HEK293 (cell line): ENCODE data around the gene CCDC50.

Experiments used
- BCL11A ChIP-seq: fragments of 450-650 bp; formaldehyde crosslinking; IDR thresholded peaks from 2 replicates; pipeline ENCODE4 v1.5.1; 2016; ENCODE audit warnings: low read depth, missing biosample characterization, missing genetic modification characterization
- CTCF ChIP-seq: fragments of 450-650 bp; formaldehyde crosslinking; IDR thresholded peaks from 2 replicates; pipeline ENCODE4 v1.5.1; 2016; ENCODE audit warnings: missing biosample characterization, missing genetic modification characterization
- SP3 ChIP-seq: fragments of 450-650 bp; formaldehyde crosslinking; IDR thresholded peaks from 2 replicates; pipeline ENCODE4 v1.5.1; 2016; ENCODE audit warnings: missing biosample characterization, missing genetic modification characterization
- TCF7L2 ChIP-seq: IDR thresholded peaks from 2 replicates; pipeline ENCODE4 v1.6.1; 2011; ENCODE audit warnings: low read depth, mild to moderate bottlenecking, inconsistent platforms, low read length, moderate library complexity, borderline replicate concordance
- ZBTB26 ChIP-seq: fragments of 450-650 bp; formaldehyde crosslinking; optimal IDR thresholded peaks from 2 replicates; pipeline ENCODE3; 2016; ENCODE audit warnings: missing biosample characterization, mild to moderate bottlenecking, missing genetic modification characterization
- ZFP41 ChIP-seq: fragments of 450-650 bp; formaldehyde crosslinking; IDR thresholded peaks from 2 replicates; pipeline ENCODE4 v1.5.1; 2016; ENCODE audit warnings: missing biosample characterization, missing genetic modification characterization, borderline replicate concordance
- ZNF19 ChIP-seq: fragments of 450-650 bp; formaldehyde crosslinking; IDR thresholded peaks from 2 replicates; pipeline ENCODE4; 2016; ENCODE audit warnings: missing biosample characterization, missing genetic modification characterization, low read depth
- ZNF398 ChIP-seq: fragments of 450-650 bp; formaldehyde crosslinking; IDR thresholded peaks from 2 replicates; pipeline ENCODE4 v1.5.1; 2017; ENCODE audit warnings: missing biosample characterization, missing genetic modification characterization
- ZNF48 ChIP-seq: fragments of 450-650 bp; formaldehyde crosslinking; IDR thresholded peaks from 2 replicates; pipeline ENCODE4 v1.5.1; 2016; ENCODE audit warnings: missing biosample characterization, missing genetic modification characterization
- TF ChIP-seq, protein P1 (sequence below): fragments of 450-650 bp; formaldehyde crosslinking; IDR thresholded peaks from 2 replicates; pipeline ENCODE4 v1.5.1; 2016; ENCODE audit warnings: missing biosample characterization, missing genetic modification characterization
- TF ChIP-seq, protein P2 (sequence below): fragments of 450-650 bp; formaldehyde crosslinking; IDR thresholded peaks from 2 replicates; pipeline ENCODE4 v1.5.1; 2016; ENCODE audit warnings: missing biosample characterization, missing genetic modification characterization, low read depth

GRCh38 chr3:191283400-191283799 lies 45.8 kb upstream of the CCDC50 start:
- TF ChIP-seq CTCF (tag by site-specific recombination): no peak
- TF ChIP-seq ZNF48: no peak
- TF ChIP-seq ZNF398 (tag by site-specific recombination): no peak
- TF ChIP-seq ZFP41: no peak
- no peak for TF ChIP-seq SP3
- no peak for TF ChIP-seq TCF7L2
- no peak for TF ChIP-seq BCL11A (tag by site-specific recombination)
- TF ChIP-seq, protein P1, sequence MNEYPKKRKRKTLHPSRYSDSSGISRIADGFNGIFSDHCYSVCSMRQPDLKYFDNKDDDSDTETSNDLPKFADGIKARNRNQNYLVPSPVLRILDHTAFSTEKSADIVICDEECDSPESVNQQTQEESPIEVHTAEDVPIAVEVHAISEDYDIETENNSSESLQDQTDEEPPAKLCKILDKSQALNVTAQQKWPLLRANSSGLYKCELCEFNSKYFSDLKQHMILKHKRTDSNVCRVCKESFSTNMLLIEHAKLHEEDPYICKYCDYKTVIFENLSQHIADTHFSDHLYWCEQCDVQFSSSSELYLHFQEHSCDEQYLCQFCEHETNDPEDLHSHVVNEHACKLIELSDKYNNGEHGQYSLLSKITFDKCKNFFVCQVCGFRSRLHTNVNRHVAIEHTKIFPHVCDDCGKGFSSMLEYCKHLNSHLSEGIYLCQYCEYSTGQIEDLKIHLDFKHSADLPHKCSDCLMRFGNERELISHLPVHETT (tag by site-specific recombination): no peak
- no peak for TF ChIP-seq ZBTB26 (tag by site-specific recombination)
- TF ChIP-seq, protein P2, sequence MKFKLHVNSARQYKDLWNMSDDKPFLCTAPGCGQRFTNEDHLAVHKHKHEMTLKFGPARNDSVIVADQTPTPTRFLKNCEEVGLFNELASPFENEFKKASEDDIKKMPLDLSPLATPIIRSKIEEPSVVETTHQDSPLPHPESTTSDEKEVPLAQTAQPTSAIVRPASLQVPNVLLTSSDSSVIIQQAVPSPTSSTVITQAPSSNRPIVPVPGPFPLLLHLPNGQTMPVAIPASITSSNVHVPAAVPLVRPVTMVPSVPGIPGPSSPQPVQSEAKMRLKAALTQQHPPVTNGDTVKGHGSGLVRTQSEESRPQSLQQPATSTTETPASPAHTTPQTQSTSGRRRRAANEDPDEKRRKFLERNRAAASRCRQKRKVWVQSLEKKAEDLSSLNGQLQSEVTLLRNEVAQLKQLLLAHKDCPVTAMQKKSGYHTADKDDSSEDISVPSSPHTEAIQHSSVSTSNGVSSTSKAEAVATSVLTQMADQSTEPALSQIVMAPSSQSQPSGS: no peak
- TF ChIP-seq ZNF19 (tag by site-specific recombination): no peak
